VCaP (cell line): ENCODE results near the gene BAHD1.
A peak's percentile ranks its signal among the peaks of the same experiment; 100 is the strongest.

Source experiments
- H3K27ac ChIP-seq: fragments of 450-650 bp; 2 replicates; pipeline ENCODE4 v1.5.1; 2017
- CTCF ChIP-seq: fragments of 450-650 bp; conservative IDR thresholded peaks from 2 replicates; pipeline ENCODE4 v1.5.1; 2017; ENCODE audit warnings: mild to moderate bottlenecking, moderate library complexity

Gene BAHD1

GRCh38 chr15:40510201-40510600 lies 69.4 kb downstream of the BAHD1 start:
- no peak overlapping the region for H3K27ac ChIP-seq
- no peak for TF ChIP-seq CTCF

- no peak for TF ChIP-seq CTCF
- peak overlapping the region; percentile 73 for H3K27ac ChIP-seq
These were observed 70.3 kb downstream of the BAHD1 start for GRCh38 chr15:40511093-40511471.

- peak overlapping the region; percentile 73 for H3K27ac ChIP-seq
- no peak for TF ChIP-seq CTCF
These were observed 70.8 kb downstream of the BAHD1 start for GRCh38 chr15:40511472-40512133.

GRCh38 chr15:40512440-40512839 lies 71.7 kb downstream of the BAHD1 start:
- H3K27ac ChIP-seq, result peak overlapping the region; percentile 73
- no peak for TF ChIP-seq CTCF

GRCh38 chr15:40513609-40514008 lies 72.9 kb downstream of the BAHD1 start:
- H3K27ac ChIP-seq, result no peak overlapping the region
- no peak for TF ChIP-seq CTCF

GRCh38 chr15:40516322-40516721 lies 75.6 kb downstream of the BAHD1 start:
- no peak for TF ChIP-seq CTCF
- H3K27ac ChIP-seq, result no peak overlapping the region
